PC-3 (cell line): ENCODE data around the gene ST6GALNAC5.

Experiments
- CTCF ChIP-seq: fragments of 300-600 bp; sonication (generic); conservative IDR thresholded peaks from 2 replicates; pipeline ENCODE4 v1.5.1; 2017; ENCODE audit warnings: antibody characterized with exemption, low read depth, mild to moderate bottlenecking, low read length
- EZH2 ChIP-seq: fragments of 300-600 bp; sonication (generic); IDR thresholded peaks from one replicate; pipeline ENCODE4 v1.6.1; 2017; ENCODE audit warnings: antibody characterized with exemption, mild to moderate bottlenecking, low read length; ENCODE audit not compliant: unreplicated experiment

GRCh38 chr1:77089756-77090155 lies 222.5 kb downstream of the ST6GALNAC5 start:
- TF ChIP-seq CTCF (no peak), EZH2 (no peak)
